K562 (cell line): ENCODE results near the gene ELAC2. TPM values are rescaled to one million over a fixed set of nuclear protein-coding genes. Genes with fewer than 3 reads are reported as not detected.

Experiments
- ATAC-seq: fragments of 200-7000 bp; cut with Tn5 transposase; 3 replicates; pipeline ENCODE4 v1.9.1; 2020; ENCODE audit warnings: moderate library complexity
- BruUV-seq: library from RNA; stranded (reverse); fragments of 400-500 nt; replicated peaks from 2 replicates; lab custom pipeline; 2021; lab: Mats Ljungman, UMichigan
- CTCF ChIA-PET: fragments of 300-600 bp; formaldehyde crosslinking; extraction: SDS; loops from one replicate; lab custom pipeline; 2021; ENCODE audit warnings: low intra/inter-chr PET ratio; lab: Yijun Ruan, JAX
- POLR2A ChIA-PET: fragments of 300-600, 350-650 bp; sonication (Branson Sonifier 250); formaldehyde crosslinking; extraction: SDS; loops from one replicate; lab custom pipeline; 2021; ENCODE audit warnings: antibody characterized with exemption, inconsistent platforms; lab: Yijun Ruan, JAX
- DNase-seq, 4 experiments: peaks; one replicate each; pipeline versions ENCODE4 v3.0.0 to v3.0.0-alpha.2; 2011 to 2018; ENCODE audit warnings: low spot score in 3 of 4, mixed read lengths in 3 of 4; ENCODE audit errors: extremely low read depth in 1 of 4
- FAIRE-seq: peaks from 2 replicates; lab custom pipeline; 2011; peaks lifted over from hg19 to GRCh38; lab: Jason Lieb, UNC
- H2AFZ ChIP-seq: 2 replicates; pipeline ENCODE4 v1.6.0; 2011; ENCODE audit warnings: low read depth, low read length, control low read depth, inconsistent platforms
- H3K27ac ChIP-seq: fragments of 200-600 bp; 3 replicates; pipeline ENCODE4 v1.8.0; 2011; ENCODE audit warnings: low read depth, mild to moderate bottlenecking, control low read depth, inconsistent platforms, low read length, moderate library complexity, mixed read lengths; ENCODE audit errors: extremely low read depth
- H3K27me3 ChIP-seq, 2 experiments: fragments of 300-600 bp in 1 of 2; 2 replicates in 1 of 2; 3 replicates in 1 of 2; pipeline versions ENCODE4 v1.6.0 to v1.8.0; 2011; ENCODE audit warnings: inconsistent platforms in 2 of 2, low read length in 2 of 2, mild to moderate bottlenecking in 1 of 2, mixed read lengths in 1 of 2, moderate library complexity in 1 of 2; ENCODE audit not compliant: control insufficient read depth in 2 of 2, insufficient read depth in 2 of 2
- H3K36me3 ChIP-seq: fragments of 300-600 bp; 3 replicates; pipeline ENCODE4 v1.8.0; 2011; ENCODE audit warnings: mild to moderate bottlenecking, low read length, inconsistent platforms; ENCODE audit not compliant: control insufficient read depth, insufficient read depth
- H3K4me1 ChIP-seq, 2 experiments: fragments of 200-600 bp in 1 of 2; replicated peaks in 1 of 2; 2 replicates in 1 of 2; 3 replicates in 1 of 2; pipeline versions ENCODE4 v1.5.1 to v1.8.0; 2011; ENCODE audit warnings: inconsistent platforms in 2 of 2, low read length in 2 of 2, mild to moderate bottlenecking in 1 of 2, mixed read lengths in 1 of 2, moderate library complexity in 1 of 2; ENCODE audit not compliant: control insufficient read depth in 2 of 2, insufficient read depth in 2 of 2
- H3K4me2 ChIP-seq: 2 replicates; pipeline ENCODE4 v1.6.1; 2011; ENCODE audit warnings: low read length, control low read depth, inconsistent platforms, mixed read lengths; ENCODE audit not compliant: insufficient read depth
- H3K4me3 ChIP-seq: fragments of 200-600 bp; sonication (generic), shearing (Covaris generic); 2 replicates; pipeline ENCODE4 v1.5.1; 2016; ENCODE audit warnings: control low read depth, inconsistent platforms
- H3K79me2 ChIP-seq: fragments of 200-600 bp; 3 replicates; pipeline ENCODE4 v1.8.0; 2011; ENCODE audit warnings: low read length, inconsistent platforms; ENCODE audit not compliant: control insufficient read depth, insufficient read depth
- H3K9ac ChIP-seq, 2 experiments: 2 replicates each; pipeline versions ENCODE4 v1.6.0 to v1.6.1; 2011; ENCODE audit warnings: low read depth in 2 of 2, low read length in 2 of 2, control low read depth in 1 of 2, inconsistent platforms in 1 of 2, mild to moderate bottlenecking in 1 of 2, mixed read lengths in 1 of 2; ENCODE audit not compliant: insufficient read depth in 1 of 2
- H3K9me1 ChIP-seq: one replicate; pipeline ENCODE4 v1.6.0; 2011; ENCODE audit warnings: inconsistent platforms, mild to moderate bottlenecking, low read length, moderate library complexity; ENCODE audit not compliant: control insufficient read depth, insufficient read depth
- H3K9me3 ChIP-seq: replicated peaks from 2 replicates; pipeline ENCODE4 v1.5.1; 2011; ENCODE audit warnings: low read depth, low read length, inconsistent platforms; ENCODE audit not compliant: control insufficient read depth, insufficient read depth
- H4K20me1 ChIP-seq: replicated peaks from 2 replicates; pipeline ENCODE4 v1.6.1; 2011; ENCODE audit warnings: low read length, inconsistent platforms, mixed read lengths; ENCODE audit not compliant: control insufficient read depth, insufficient read depth
- BCOR ChIP-seq: fragments of 450-650 bp; IDR thresholded peaks from 2 replicates; pipeline ENCODE4 v1.6.1; 2016
- BRD4 ChIP-seq: fragments of 200-600 bp; sonication (generic); IDR thresholded peaks from 2 replicates; pipeline ENCODE4 v1.6.1; 2017; ENCODE audit warnings: inconsistent platforms
- FIP1L1 ChIP-seq: fragments of 200-400 bp; formaldehyde crosslinking; IDR thresholded peaks from 2 replicates; pipeline ENCODE4 v1.6.1; 2018; ENCODE audit warnings: mild to moderate bottlenecking, low read depth, low read length; ENCODE audit not compliant: poor library complexity, severe bottlenecking
- FOXJ2 ChIP-seq: fragments of 200-800 bp; sonication (Bioruptor generic); IDR thresholded peaks from 2 replicates; pipeline ENCODE4 v1.6.1; 2016; ENCODE audit warnings: missing genetic modification characterization, missing compliant biosample characterization
- HCFC1 ChIP-seq: IDR thresholded peaks from 2 replicates; pipeline ENCODE4 v1.6.1; 2012; ENCODE audit warnings: low read depth, low read length, improper control_type of control experiment
- KLF13 ChIP-seq: fragments of 450-650 bp; IDR thresholded peaks from 2 replicates; pipeline ENCODE4 v1.6.1; 2016; ENCODE audit warnings: missing genetic modification characterization, low read depth, mild to moderate bottlenecking, missing compliant biosample characterization, moderate library complexity, borderline replicate concordance
- TCFL5 ChIP-seq: fragments of 250-450 bp; sonication (Bioruptor Pico); conservative IDR thresholded peaks from 2 replicates; pipeline ENCODE4 v1.6.1; 2021; ENCODE audit warnings: mild to moderate bottlenecking, moderate library complexity, matching md5 sums
- TSC22D4 ChIP-seq: fragments of 450-650 bp; IDR thresholded peaks from 2 replicates; pipeline ENCODE4 v1.6.1; 2016; ENCODE audit warnings: missing genetic modification characterization, missing biosample characterization, control low read depth
- ZNF134 ChIP-seq: fragments of 250-450 bp; sonication (Bioruptor Pico); conservative IDR thresholded peaks from 2 replicates; pipeline ENCODE4 v1.4.0; 2020
- WGBS: fragments of 100-300 bp; shearing (Covaris generic); methylation state at CpG from one replicate; pipeline ENCODE4 v1.1.6; 2016; ENCODE audit warnings: low coverage, mixed read lengths; ENCODE audit not compliant: insufficient coverage; ENCODE audit errors: missing lambda C conversion rate; 5-methylcytosine and 5-hydroxymethylcytosine counted together
- in situ Hi-C: fragments of 300-500 bp; cut with MboI; formaldehyde crosslinking; loops from 4 replicates; pipeline ENCODE4 v1.15.0; 2018; ENCODE audit warnings: inconsistent platforms, mixed read lengths
- intact Hi-C: fragments of 100-400 bp; cut with micrococcal nuclease; formaldehyde crosslinking; loops from 2 replicates; pipeline ENCODE4 v1.14.2; 2022
- polyA plus RNA-seq, 8 experiments: library from polyadenylated mRNA; depleted of rRNA in 4 of 8; stranded (reverse) in 5 of 8; unstranded in 3 of 8; fragments of >200 nt; fragmentation: Nextera tagmentation in 2 of 8; fragmentation: Illumina TruSeq in 1 of 8; extraction: Ambion mirVana in 2 of 8; extraction: Trizol in 1 of 8; gene quantifications; 2 replicates each; pipeline versions ENCODE4 v1.2.1 to v1.2.3, GENCODE V29; 2011 to 2014; ENCODE audit warnings: inconsistent platforms in 1 of 8, missing spikeins in 1 of 8
- total RNA-seq, 7 experiments: library from RNA; depleted of rRNA in 6 of 7; stranded (reverse); fragments of >200 nt in 6 of 7; fragmentation: Illumina TruSeq in 2 of 7; extraction: Trizol in 2 of 7; gene quantifications; 2 replicates each; pipeline versions ENCODE4 v1.2.1 to v1.2.3, GENCODE V29; 2011 to 2021; ENCODE audit warnings: low replicate concordance in 1 of 7
- TF ChIP-seq, protein P1 (sequence below): fragments of 250-450 bp; sonication (Bioruptor Pico); IDR thresholded peaks from 2 replicates; pipeline ENCODE4 v1.8.0; 2022; ENCODE audit warnings: inconsistent platforms, mild to moderate bottlenecking, moderate library complexity, borderline replicate concordance
- TF ChIP-seq, protein P2 (sequence below): sonication (generic); formaldehyde crosslinking; IDR thresholded peaks from 2 replicates; pipeline ENCODE4 v1.8.1; 2023; ENCODE audit warnings: mild to moderate bottlenecking, missing genetic modification reagents, moderate library complexity
- TF ChIP-seq, protein P3 (sequence below): fragments of 250-450 bp; sonication (Bioruptor Pico); IDR thresholded peaks from 2 replicates; pipeline ENCODE4 v1.5.0; 2022; ENCODE audit warnings: mild to moderate bottlenecking

ELAC2 gene
- total and polyA plus RNA-seq, 9 of the 15 experiments (the other 6 are each of a cell fraction or from before 2014, with no cell fraction given), result 4.5 to 129 (median 70.6) TPM

DNA sequence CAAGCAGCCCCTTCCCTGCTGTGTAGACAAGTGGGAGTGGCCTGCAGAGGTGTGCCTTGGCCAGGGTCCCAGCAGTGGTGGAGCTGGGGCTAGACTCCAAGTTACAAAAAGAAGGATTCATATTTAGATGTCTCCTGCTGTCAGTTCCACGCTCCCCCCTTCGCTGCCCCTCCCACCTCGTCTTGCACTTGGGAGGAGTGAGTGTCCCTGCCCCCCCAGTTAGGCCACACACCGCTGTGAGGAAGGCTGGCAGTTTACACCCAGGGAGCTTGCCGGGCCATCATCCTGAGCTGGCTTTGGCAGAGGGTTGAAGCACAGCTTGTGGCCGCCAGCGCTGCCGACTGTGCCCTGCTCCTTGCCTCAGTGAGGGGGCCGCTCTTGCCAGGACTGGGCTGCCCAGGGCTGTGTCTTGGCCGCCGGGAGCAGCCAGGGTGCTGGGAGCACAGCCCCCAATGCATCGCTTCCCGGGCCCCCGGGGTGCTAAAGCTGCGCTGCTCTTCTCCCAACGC lies 44.3 kb downstream of the ELAC2 start:
- POLR2A ChIA-PET, result no interaction called here
- ATAC-seq (no peak), DNase-seq (no peak), FAIRE-seq (no peak)
- Histone ChIP-seq H3K9me3 (no peaks in the 10 kb centered on the region), H3K9ac (no peak overlapping the region), H4K20me1 (no peaks in the 10 kb centered on the region), H3K36me3 (no peaks in the 10 kb centered on the region), H3K4me2 (no peak overlapping the region), H3K79me2 (no peaks in the 10 kb centered on the region), H3K4me1 (peaks cover 0 to 8% of the 10 kb centered on the region in 2 experiments; a peak in 1 of 5 replicates), H3K4me3 (no peak overlapping the region), H2AFZ (no peak overlapping the region), H3K27me3 (peaks cover 5 to 19% of the 10 kb centered on the region in 2 experiments; a peak in 3 of 5 replicates), H3K27ac (no peak overlapping the region), H3K9me1 (no peaks in the 10 kb centered on the region)
- no peak for TF ChIP-seq TCFL5
- TF ChIP-seq FOXJ2 (tag), result no peak
- TF ChIP-seq, protein P1, sequence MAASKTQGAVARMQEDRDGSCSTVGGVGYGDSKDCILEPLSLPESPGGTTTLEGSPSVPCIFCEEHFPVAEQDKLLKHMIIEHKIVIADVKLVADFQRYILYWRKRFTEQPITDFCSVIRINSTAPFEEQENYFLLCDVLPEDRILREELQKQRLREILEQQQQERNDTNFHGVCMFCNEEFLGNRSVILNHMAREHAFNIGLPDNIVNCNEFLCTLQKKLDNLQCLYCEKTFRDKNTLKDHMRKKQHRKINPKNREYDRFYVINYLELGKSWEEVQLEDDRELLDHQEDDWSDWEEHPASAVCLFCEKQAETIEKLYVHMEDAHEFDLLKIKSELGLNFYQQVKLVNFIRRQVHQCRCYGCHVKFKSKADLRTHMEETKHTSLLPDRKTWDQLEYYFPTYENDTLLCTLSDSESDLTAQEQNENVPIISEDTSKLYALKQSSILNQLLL (CRISPR knock-in tag), result no peak
- no peak for TF ChIP-seq BRD4
- CTCF ChIA-PET, result no interaction called here
- no TSS peak for BruUV-seq
- WGBS, result 6% methylated on average over 7 of the region's 16 CpGs
- in situ Hi-C loops, result no loop called here
- intact Hi-C loops, result no loop called here

DNA sequence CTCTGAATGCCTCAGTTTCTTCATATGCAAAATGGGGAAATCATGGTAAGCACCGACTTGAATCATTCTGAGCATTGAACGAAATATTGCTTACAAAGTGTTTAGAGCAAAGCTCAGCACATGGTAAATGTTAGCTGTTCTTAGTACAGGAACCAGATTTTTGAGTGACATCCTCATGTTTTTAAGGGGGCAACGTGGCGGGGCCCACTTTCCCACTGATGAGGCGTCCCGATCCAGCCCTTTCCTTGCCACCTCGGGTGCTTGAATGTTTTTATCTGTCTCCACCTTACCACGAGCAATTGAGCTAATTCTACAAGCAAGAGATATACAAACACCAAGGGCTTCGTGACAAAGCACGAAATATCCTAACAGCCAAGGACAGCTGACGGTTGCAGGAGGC lies 49.9 kb downstream of the ELAC2 start:
- intact Hi-C loops (no loop called here), in situ Hi-C loops (no loop called here)
- Histone ChIP-seq H3K4me2 (no peak overlapping the region), H4K20me1 (no peaks in the 10 kb centered on the region), H3K4me3 (no peak overlapping the region), H3K27ac (no peak overlapping the region), H3K4me1 (no peaks in the 10 kb centered on the region), H3K9ac (no peak overlapping the region), H3K9me1 (no peaks in the 10 kb centered on the region), H3K36me3 (no peaks in the 10 kb centered on the region), H3K9me3 (no peaks in the 10 kb centered on the region), H3K79me2 (no peaks in the 10 kb centered on the region), H2AFZ (no peak overlapping the region), H3K27me3 (peaks cover 0 to 18% of the 10 kb centered on the region in 2 experiments; a peak in 2 of 5 replicates)
- ATAC-seq (no peak), FAIRE-seq (no peak), DNase-seq (no peak)
- BruUV-seq, result no TSS peak
- POLR2A ChIA-PET, result no interaction called here
- 0% methylated on average over 10 of the region's 11 CpGs for WGBS
- CTCF ChIA-PET, result no interaction called here
- TF ChIP-seq, protein P2, sequence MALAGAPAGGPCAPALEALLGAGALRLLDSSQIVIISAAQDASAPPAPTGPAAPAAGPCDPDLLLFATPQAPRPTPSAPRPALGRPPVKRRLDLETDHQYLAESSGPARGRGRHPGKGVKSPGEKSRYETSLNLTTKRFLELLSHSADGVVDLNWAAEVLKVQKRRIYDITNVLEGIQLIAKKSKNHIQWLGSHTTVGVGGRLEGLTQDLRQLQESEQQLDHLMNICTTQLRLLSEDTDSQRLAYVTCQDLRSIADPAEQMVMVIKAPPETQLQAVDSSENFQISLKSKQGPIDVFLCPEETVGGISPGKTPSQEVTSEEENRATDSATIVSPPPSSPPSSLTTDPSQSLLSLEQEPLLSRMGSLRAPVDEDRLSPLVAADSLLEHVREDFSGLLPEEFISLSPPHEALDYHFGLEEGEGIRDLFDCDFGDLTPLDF (CRISPR knock-in tag), result no peak
- TF ChIP-seq FIP1L1, result no peak
- TF ChIP-seq TSC22D4, result no peak
- no peak for TF ChIP-seq FOXJ2 (tag)
- TF ChIP-seq KLF13 (tag), result no peak
- TF ChIP-seq HCFC1, result no peak
- TF ChIP-seq ZNF134 (CRISPR knock-in tag), result no peak
- TF ChIP-seq, protein P3, sequence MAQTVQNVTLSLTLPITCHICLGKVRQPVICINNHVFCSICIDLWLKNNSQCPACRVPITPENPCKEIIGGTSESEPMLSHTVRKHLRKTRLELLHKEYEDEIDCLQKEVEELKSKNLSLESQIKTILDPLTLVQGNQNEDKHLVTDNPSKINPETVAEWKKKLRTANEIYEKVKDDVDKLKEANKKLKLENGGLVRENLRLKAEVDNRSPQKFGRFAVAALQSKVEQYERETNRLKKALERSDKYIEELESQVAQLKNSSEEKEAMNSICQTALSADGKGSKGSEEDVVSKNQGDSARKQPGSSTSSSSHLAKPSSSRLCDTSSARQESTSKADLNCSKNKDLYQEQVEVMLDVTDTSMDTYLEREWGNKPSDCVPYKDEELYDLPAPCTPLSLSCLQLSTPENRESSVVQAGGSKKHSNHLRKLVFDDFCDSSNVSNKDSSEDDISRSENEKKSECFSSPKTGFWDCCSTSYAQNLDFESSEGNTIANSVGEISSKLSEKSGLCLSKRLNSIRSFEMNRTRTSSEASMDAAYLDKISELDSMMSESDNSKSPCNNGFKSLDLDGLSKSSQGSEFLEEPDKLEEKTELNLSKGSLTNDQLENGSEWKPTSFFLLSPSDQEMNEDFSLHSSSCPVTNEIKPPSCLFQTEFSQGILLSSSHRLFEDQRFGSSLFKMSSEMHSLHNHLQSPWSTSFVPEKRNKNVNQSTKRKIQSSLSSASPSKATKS (CRISPR knock-in tag), result no peak
- no peak for TF ChIP-seq BCOR
